Measurements from ENCODE around the gene TOMT. TPM values are rescaled to one million over a fixed set of nuclear protein-coding genes. Genes with fewer than 3 reads are reported as not detected.

The TOMT gene
- total RNA-seq, 4 donors from 2014 or later, result not detected

DNA sequence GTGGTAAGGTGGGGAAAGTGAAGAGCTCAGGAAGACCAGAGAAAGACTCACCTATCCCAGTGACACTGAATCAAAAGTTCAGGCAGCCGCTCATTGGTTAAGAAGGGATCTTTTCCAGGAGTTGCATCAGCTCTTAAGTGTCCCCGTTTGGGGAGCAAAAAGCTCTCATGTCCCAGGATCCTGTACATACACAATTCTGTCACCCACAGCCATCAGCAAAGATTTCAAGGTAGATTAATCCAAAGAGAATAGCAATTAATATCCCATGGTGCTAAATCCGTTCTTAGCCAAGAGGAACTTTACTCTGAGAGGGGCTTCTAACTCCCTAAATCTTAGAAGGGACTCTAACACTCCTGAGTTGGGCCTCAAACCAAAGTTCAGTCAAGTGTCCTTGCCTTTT lies 49.1 kb downstream of the TOMT start:
- WGBS, result 91% methylated on average over 3 of the region's 3 CpGs
- Histone ChIP-seq H3K36me3 (no peaks in the 10 kb centered on the region), H3K27ac (no peak overlapping the region), H3K4me1 (peaks cover 2% of the 10 kb centered on the region), H3K9me3 (no peaks in the 10 kb centered on the region), H3K27me3 (no peaks in the 10 kb centered on the region), H3K4me3 (no peak overlapping the region)
- no peak for DNase-seq (ENCODE audit: low spot score in 2 of 2)
- no peak for TF ChIP-seq POLR2A (IDR thresholded peaks at IDR 0.05)
- TF ChIP-seq EP300 (IDR thresholded peaks at IDR 0.05), result no peak
- TF ChIP-seq, protein P1, sequence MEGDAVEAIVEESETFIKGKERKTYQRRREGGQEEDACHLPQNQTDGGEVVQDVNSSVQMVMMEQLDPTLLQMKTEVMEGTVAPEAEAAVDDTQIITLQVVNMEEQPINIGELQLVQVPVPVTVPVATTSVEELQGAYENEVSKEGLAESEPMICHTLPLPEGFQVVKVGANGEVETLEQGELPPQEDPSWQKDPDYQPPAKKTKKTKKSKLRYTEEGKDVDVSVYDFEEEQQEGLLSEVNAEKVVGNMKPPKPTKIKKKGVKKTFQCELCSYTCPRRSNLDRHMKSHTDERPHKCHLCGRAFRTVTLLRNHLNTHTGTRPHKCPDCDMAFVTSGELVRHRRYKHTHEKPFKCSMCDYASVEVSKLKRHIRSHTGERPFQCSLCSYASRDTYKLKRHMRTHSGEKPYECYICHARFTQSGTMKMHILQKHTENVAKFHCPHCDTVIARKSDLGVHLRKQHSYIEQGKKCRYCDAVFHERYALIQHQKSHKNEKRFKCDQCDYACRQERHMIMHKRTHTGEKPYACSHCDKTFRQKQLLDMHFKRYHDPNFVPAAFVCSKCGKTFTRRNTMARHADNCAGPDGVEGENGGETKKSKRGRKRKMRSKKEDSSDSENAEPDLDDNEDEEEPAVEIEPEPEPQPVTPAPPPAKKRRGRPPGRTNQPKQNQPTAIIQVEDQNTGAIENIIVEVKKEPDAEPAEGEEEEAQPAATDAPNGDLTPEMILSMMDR (IDR thresholded peaks at IDR 0.05), result no peak
- TF ChIP-seq POLR2AphosphoS5 (IDR thresholded peaks at IDR 0.05), result no peak

DNA sequence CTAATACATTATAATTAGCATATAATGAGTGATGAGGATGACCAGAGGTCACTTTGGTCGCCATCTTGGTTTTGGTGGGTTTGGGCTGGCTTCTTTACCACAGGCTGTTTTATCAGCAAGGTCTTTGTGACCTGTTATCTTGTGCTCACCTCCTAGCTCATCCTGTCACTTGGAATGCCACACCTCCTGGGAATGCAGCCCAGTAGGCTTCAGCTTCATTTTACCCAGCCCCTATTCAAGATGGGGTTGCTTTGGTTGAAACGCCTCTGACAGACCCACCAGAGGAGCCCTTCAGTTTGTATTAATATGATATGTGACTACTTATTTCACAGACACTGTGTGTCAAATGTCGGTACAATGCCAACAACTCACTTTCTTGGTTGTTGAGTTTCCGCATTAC lies 50.0 kb downstream of the TOMT start:
- no peak overlapping the region for H3K27ac ChIP-seq
- WGBS, result 85% methylated on average over 4 of the region's 4 CpGs
- H3K9me3 ChIP-seq, result no peaks in the 10 kb centered on the region
- H3K36me3 ChIP-seq, result no peaks in the 10 kb centered on the region
- DNase-seq (ENCODE audit: low spot score in 2 of 2), result no peak
- H3K4me1 ChIP-seq, result peaks cover 2% of the 10 kb centered on the region
- TF ChIP-seq, protein P1 (IDR thresholded peaks at IDR 0.05), result no peak
- TF ChIP-seq POLR2A (IDR thresholded peaks at IDR 0.05), result no peak
- TF ChIP-seq EP300 (IDR thresholded peaks at IDR 0.05), result no peak
- TF ChIP-seq POLR2AphosphoS5 (IDR thresholded peaks at IDR 0.05), result no peak
- H3K4me3 ChIP-seq, result no peak overlapping the region
- H3K27me3 ChIP-seq, result no peaks in the 10 kb centered on the region

DNA sequence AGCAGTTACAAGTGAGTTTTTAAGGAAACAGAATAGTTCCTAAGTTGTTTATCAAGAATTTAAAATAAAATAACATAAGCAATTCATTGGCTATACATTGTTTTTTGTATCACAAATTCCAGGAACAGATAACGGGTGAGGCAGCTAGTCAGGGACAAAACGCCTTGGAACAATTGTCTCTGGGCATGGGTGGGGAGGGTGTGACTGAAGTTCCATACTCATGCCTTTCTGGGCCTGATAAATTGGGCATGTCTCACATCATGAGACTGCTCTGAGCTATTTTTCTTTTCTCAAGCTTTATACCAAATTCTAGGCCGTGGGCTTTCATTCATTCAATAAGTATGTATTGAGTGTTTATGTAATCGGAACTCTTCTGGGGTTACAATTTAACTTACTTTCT lies 51.4 kb downstream of the TOMT start:
- no peak for DNase-seq (ENCODE audit: low spot score in 2 of 2)
- no peaks in the 10 kb centered on the region for H3K27me3 ChIP-seq
- TF ChIP-seq EP300 (IDR thresholded peaks at IDR 0.05), result no peak
- TF ChIP-seq, protein P1 (IDR thresholded peaks at IDR 0.05), result no peak
- TF ChIP-seq POLR2AphosphoS5 (IDR thresholded peaks at IDR 0.05), result no peak
- no peak for TF ChIP-seq POLR2A (IDR thresholded peaks at IDR 0.05)
- H3K9me3 ChIP-seq, result no peaks in the 10 kb centered on the region
- H3K4me1 ChIP-seq, result peaks cover 2% of the 10 kb centered on the region
- 43% methylated on average over 4 of the region's 4 CpGs for WGBS
- no peak overlapping the region for H3K4me3 ChIP-seq
- no peak overlapping the region for H3K27ac ChIP-seq
- no peaks in the 10 kb centered on the region for H3K36me3 ChIP-seq

Other genes starting within 250 kb of the TOMT start
- not detected for gene DEFB131B, start 227.5 kb upstream of the TOMT start, total RNA-seq
- gene XNDC1N, start 177.3 kb upstream of the TOMT start, total RNA-seq, result 10 to 100 TPM in 1 of 4 donors, 1 to 10 TPM in 3; 3.6 to 25.3 (median 5.2) TPM
- gene RNF121, start 176.9 kb upstream of the TOMT start, total RNA-seq, result 10 to 100 TPM; 19.6 to 36.0 (median 26.3) TPM
- gene IL18BP, start 107.0 kb upstream of the TOMT start, total RNA-seq, result 10 to 100 TPM in 1 of 4 donors, 1 to 10 TPM in 3; 2.9 to 18.6 (median 7.2) TPM
- 100 to 1,000 TPM; 296 to 845 (median 452) TPM for gene NUMA1, start 25.4 kb upstream of the TOMT start, total RNA-seq
- 1 to 10 TPM; 3.7 to 9.9 (median 6.6) TPM for gene LRRC51, start 25.1 kb upstream of the TOMT start, total RNA-seq
- gene LAMTOR1, start 2.6 kb upstream of the TOMT start, total RNA-seq, result 100 to 1,000 TPM in 2 of 4 donors, 10 to 100 TPM in 2; 64.5 to 111 (median 101) TPM
- gene ANAPC15, start 6.8 kb downstream of the TOMT start, total RNA-seq, result 10 to 100 TPM; 20.6 to 32.1 (median 25.6) TPM
- not detected for gene FOLR3, start 29.8 kb downstream of the TOMT start, total RNA-seq
- gene FOLR1, start 86.2 kb downstream of the TOMT start, total RNA-seq, result 1 to 10 TPM in 3 of 4 donors, not detected in 1; 1.5 to 4.3 (median 4.3) TPM
- gene FOLR2, start 110.9 kb downstream of the TOMT start, total RNA-seq, result 10 to 100 TPM in 1 of 4 donors, 1 to 10 TPM in 3; 3.1 to 10.1 (median 5.1) TPM
- 100 to 1,000 TPM in 1 of 4 donors, 10 to 100 TPM in 3; 31.0 to 102 (median 63.1) TPM for gene INPPL1, start 118.8 kb downstream of the TOMT start, total RNA-seq
- gene PHOX2A, start 138.3 kb downstream of the TOMT start, total RNA-seq, result not detected

All from suprapubic skin (tissue), 4 donors.